GM18868 (cell line): ENCODE results near the gene COL23A1.
"Not testable (repeated sequence)": the region's sequence is repeated elsewhere in the genome, so short reads cannot be mapped to it uniquely, and the experiment has no call there.

Source experiments
- ATAC-seq: cut with Tn5 transposase; IDR thresholded peaks from one replicate; pipeline ENCODE4 v1.9.1; 2021; ENCODE audit warnings: mild to moderate bottlenecking, moderate library complexity; ENCODE audit not compliant: unreplicated experiment

Gene COL23A1

GRCh38 chr5:178253632-178254031 lies 336.6 kb downstream of the COL23A1 start:
- not testable (repeated sequence) for ATAC-seq

- ATAC-seq: no peak
Measured at GRCh38 chr5:178252258-178252657, 337.9 kb downstream of the COL23A1 start.

GRCh38 chr5:178250263-178250662 lies 339.9 kb downstream of the COL23A1 start:
- ATAC-seq: no peak

GRCh38 chr5:178249191-178249989 lies 340.8 kb downstream of the COL23A1 start:
- no peak for ATAC-seq

- ATAC-seq: no peak
Measured at GRCh38 chr5:178248750-178249149, 341.4 kb downstream of the COL23A1 start.

- no peak for ATAC-seq
Measured at GRCh38 chr5:178247481-178248456, 342.4 kb downstream of the COL23A1 start.

- ATAC-seq: no peak
Measured at GRCh38 chr5:178246624-178247279, 343.4 kb downstream of the COL23A1 start.

GRCh38 chr5:178245389-178245788 lies 344.8 kb downstream of the COL23A1 start:
- ATAC-seq: no peak

GRCh38 chr5:178244576-178244975 lies 345.6 kb downstream of the COL23A1 start:
- ATAC-seq: no peak

GRCh38 chr5:178242416-178242815 lies 347.8 kb downstream of the COL23A1 start:
- no peak for ATAC-seq

- no peak for ATAC-seq
Measured at GRCh38 chr5:178241688-178242231, 348.4 kb downstream of the COL23A1 start.

- no peak for ATAC-seq
Measured at GRCh38 chr5:178241231-178241663, 348.9 kb downstream of the COL23A1 start.

GRCh38 chr5:178240766-178241165 lies 349.4 kb downstream of the COL23A1 start:
- no peak for ATAC-seq

GRCh38 chr5:178240341-178240741 lies 349.9 kb downstream of the COL23A1 start:
- no peak for ATAC-seq

- ATAC-seq: not testable (repeated sequence)
Measured at GRCh38 chr5:178239626-178240301, 350.4 kb downstream of the COL23A1 start.

GRCh38 chr5:178238711-178239592 lies 351.2 kb downstream of the COL23A1 start:
- no peak for ATAC-seq

- no peak for ATAC-seq
Measured at GRCh38 chr5:178238313-178238635, 351.9 kb downstream of the COL23A1 start.

GRCh38 chr5:178237431-178238312 lies 352.5 kb downstream of the COL23A1 start:
- ATAC-seq: no peak
